GM12801 (cell line): ENCODE results near the gene ANXA2.

ENCODE experiments used
- CTCF ChIP-seq: IDR thresholded peaks from one replicate; pipeline ENCODE4 v1.5.1; 2011; ENCODE audit warnings: control low read depth; ENCODE audit not compliant: insufficient read length; ENCODE audit errors: extremely low read depth

The ANXA2 gene

GRCh38 chr15:60390871-60391501 lies 6.8 kb downstream of the ANXA2 start:
- no peak for TF ChIP-seq CTCF

DNA sequence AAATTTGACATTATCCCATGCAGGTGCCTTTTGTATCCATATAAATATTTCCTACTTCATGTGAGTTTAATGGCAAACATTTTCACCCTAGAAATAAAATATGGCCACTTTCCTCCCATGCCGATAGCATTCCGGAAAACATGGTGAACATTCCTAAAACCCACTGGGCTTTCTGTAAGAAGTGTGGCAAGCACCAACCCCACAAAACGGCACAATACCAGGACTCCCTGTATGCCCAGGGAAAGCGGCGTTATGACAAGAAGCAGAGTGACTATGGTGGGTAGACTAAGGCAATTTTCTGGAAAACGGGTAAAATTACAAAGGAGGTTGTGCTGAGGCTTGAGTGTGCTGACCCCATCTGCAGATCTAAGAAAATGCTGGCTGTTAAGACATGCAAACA lies 7.6 kb downstream of the ANXA2 start:
- no peak for TF ChIP-seq CTCF

DNA sequence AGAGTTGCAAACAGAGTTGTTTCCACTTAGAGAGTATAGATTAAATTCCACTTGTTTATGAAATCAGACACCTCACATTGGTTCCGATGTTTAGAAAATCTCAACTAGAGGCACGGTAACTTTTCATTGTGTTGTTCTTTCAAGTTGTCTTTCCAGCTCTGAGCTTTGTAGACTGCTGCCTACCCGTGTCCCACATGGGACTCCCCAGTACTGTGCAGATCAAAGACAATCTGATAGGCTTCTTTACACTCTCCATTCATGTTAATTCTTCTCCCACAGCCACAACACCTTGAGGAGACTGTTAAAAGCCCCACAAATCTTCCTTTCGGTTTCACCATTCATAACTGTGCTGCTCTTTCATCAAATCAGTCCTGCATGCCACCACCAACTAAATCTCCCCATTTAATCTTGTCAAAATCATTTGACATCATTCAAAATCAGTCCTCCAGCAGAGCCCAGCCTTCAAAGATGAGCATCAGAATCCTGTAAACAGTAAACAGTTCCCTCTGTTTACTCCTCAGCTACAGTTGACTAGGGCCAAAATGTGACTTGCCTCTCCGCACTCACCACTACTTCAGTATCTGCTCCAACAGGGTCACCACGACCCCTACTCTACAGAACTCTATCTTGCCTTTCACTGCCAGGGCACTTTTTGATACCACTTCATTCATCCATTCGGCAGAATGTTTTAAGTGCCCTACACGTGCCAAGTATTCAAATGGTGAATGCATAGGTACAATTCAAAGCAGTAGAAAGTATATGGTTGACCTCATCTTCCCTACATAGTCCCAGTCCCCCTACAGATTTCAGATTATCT lies 8.3 kb downstream of the ANXA2 start:
- no peak for TF ChIP-seq CTCF

- TF ChIP-seq CTCF = no peak
Measured at GRCh38 chr15:60387321-60387720, 10.5 kb downstream of the ANXA2 start.

DNA sequence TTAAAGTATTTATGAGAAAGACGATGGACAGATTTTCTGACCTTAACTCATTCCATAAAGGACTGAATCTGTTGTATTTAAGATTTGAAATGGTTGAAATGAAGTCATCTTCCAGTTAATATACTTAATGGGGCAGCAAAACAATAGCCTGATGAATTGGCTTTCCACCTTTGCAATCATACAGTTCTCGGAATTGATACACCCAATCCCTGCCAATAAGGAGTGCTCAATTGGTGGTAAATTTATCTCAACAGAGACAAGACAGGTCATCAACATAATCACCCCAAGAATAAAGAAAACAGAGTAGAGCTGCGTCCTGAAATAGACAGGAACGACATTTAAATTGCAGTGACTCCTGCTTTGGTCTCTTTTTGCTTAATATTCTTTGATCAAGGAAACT lies 11.2 kb downstream of the ANXA2 start:
- no peak for TF ChIP-seq CTCF

- TF ChIP-seq CTCF = no peak
Measured at GRCh38 chr15:60385620-60386552, 11.9 kb downstream of the ANXA2 start.

DNA sequence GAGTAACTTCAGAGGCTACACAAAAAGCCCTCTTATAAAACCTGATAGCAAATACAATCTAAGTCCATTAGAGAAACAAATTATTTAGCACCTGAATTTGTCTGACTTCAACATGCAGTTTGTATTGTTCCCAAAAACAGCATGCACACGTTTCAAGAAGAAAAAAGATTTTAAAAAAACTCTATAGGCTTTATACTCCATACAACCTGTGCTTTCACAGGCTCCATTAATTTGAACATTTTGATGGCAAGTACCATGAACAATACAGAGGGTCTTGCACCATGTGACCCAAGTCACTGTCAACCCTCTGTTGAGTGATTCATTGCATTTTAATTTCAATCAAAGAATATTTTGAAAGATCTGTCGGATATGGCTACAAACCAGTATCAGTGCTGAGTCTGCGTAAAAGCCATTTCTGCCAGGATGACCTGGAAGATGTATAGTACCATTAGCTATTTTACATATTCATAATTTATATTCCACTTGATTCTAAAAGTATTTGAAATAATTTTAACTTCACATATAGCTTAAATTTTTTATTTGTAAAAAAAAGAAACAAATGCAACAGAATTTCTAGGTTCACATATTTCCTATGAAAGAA lies 13.2 kb downstream of the ANXA2 start:
- TF ChIP-seq CTCF = no peak
